Measurements from ENCODE around the gene MTA3.

DNA sequence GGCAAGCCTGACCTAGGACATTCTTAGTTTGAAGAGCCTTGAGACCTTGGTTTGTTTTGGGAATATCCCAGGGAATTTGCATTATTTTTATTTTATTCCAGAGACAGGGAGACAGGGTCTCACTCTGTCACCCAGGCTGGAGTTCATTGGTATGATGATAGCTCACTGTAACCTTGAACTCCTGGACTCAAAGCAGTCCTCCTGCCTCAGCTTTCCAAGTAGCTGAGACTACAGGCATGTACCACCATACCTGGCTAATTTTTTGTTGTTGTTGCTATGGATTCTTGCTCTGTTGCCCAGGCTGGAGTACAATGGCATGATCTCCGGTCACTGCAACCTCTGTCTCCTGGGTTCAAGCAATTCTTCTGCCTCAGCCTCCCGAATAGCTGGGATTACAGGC is 4.8 kb downstream of the MTA3 start:
- TF ChIP-seq CTCF (IDR thresholded peaks at IDR 0.05; ENCODE audit: insufficient read depth, low read length): no peak
- TF ChIP-seq POLR2AphosphoS5 (IDR thresholded peaks at IDR 0.05; ENCODE audit: low read depth): no peak
- TF ChIP-seq, protein P1, sequence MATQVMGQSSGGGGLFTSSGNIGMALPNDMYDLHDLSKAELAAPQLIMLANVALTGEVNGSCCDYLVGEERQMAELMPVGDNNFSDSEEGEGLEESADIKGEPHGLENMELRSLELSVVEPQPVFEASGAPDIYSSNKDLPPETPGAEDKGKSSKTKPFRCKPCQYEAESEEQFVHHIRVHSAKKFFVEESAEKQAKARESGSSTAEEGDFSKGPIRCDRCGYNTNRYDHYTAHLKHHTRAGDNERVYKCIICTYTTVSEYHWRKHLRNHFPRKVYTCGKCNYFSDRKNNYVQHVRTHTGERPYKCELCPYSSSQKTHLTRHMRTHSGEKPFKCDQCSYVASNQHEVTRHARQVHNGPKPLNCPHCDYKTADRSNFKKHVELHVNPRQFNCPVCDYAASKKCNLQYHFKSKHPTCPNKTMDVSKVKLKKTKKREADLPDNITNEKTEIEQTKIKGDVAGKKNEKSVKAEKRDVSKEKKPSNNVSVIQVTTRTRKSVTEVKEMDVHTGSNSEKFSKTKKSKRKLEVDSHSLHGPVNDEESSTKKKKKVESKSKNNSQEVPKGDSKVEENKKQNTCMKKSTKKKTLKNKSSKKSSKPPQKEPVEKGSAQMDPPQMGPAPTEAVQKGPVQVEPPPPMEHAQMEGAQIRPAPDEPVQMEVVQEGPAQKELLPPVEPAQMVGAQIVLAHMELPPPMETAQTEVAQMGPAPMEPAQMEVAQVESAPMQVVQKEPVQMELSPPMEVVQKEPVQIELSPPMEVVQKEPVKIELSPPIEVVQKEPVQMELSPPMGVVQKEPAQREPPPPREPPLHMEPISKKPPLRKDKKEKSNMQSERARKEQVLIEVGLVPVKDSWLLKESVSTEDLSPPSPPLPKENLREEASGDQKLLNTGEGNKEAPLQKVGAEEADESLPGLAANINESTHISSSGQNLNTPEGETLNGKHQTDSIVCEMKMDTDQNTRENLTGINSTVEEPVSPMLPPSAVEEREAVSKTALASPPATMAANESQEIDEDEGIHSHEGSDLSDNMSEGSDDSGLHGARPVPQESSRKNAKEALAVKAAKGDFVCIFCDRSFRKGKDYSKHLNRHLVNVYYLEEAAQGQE (IDR thresholded peaks at IDR 0.05; ENCODE audit: insufficient replicate concordance, low read depth): no peak
- TF ChIP-seq SPI1 (IDR thresholded peaks at IDR 0.05; ENCODE audit: borderline replicate concordance, low read depth): no peak
- TF ChIP-seq GABPA (IDR thresholded peaks at IDR 0.05; ENCODE audit: low read depth): no peak
